ENCODE data around the gene PLAGL2. TPM values are rescaled to one million over a fixed set of nuclear protein-coding genes. Genes with fewer than 3 reads are reported as not detected.

The PLAGL2 gene
- total and polyA plus RNA-seq, 2 experiments from 2014 or later = 13.2 to 28.2 TPM

DNA sequence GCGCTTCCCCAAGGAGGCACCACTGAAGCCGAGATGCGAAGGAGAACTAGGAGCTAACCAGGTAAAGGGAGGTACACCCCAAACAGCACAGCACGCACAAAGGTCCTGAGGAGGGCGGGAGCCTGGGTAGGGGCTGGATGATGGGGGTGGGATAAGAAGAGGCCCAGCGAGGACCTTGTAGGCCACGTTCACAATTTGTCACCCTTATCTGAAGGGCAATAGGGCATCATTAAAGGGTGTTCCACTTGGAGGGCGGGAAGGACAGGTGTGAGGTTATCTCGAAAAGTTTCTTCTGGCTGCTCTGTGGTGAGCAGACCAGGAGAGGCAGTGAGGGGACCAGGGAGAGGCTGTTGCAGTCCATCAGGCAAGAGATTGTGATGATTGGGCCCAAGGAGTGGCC lies 25.7 kb upstream of the PLAGL2 start:
- DNase-seq (ENCODE audit: low spot score) (no peak), ATAC-seq (no peak)
- Histone ChIP-seq H4K20me1 (replicated peaks; ENCODE audit: insufficient read depth) (peaks cover 10% of the 10 kb centered on the region), H2AFZ (no peak overlapping the region), H3K4me3 (no peak overlapping the region), H3K79me2 (replicated peaks; ENCODE audit: insufficient read depth) (no peaks in the 10 kb centered on the region), H3K4me2 (no peak overlapping the region), H3K36me3 (ENCODE audit: insufficient read depth) (peaks cover 36% of the 10 kb centered on the region), H3K27me3 (ENCODE audit: insufficient read depth) (no peaks in the 10 kb centered on the region), H3K4me1 (ENCODE audit: insufficient read depth) (no peaks in the 10 kb centered on the region), H3F3A (replicated peaks; ENCODE audit: low read depth) (peaks cover 13% of the 10 kb centered on the region; the same call in 1 of the 2 replicates), H3K9me2 (ENCODE audit: insufficient read depth) (no peaks in the 10 kb centered on the region), H3K27ac (ENCODE audit: low read depth) (no peak overlapping the region)
- Mint-ChIP-seq H3K27ac (no peak overlapping the region), H3K4me3 (no peak overlapping the region), H3K9me3 (no peaks in the 10 kb centered on the region), H3K27me3 (ENCODE audit: insufficient read depth, low read depth, poor library complexity) (no peaks in the 10 kb centered on the region), H3K4me1 (no peaks in the 10 kb centered on the region), H3K36me3 (ENCODE audit: low read depth) (peaks cover 53% of the 10 kb centered on the region)
- TF ChIP-seq STAT1 (IDR thresholded peaks at IDR 0.05; ENCODE audit: unreplicated experiment) (no peak), JUNB (IDR thresholded peaks at IDR 0.05; ENCODE audit: unreplicated experiment) (no peak), POLR2AphosphoS5 (IDR thresholded peaks at IDR 0.05; ENCODE audit: low read depth) (no peak), CREB1 (CRISPR knock-in tag; IDR thresholded peaks at IDR 0.05; ENCODE audit: low read depth) (no peak), ZNF331 (CRISPR knock-in tag; IDR thresholded peaks at IDR 0.05; ENCODE audit: low read depth) (no peak), EZH2phosphoT487 (IDR thresholded peaks at IDR 0.05; ENCODE audit: unreplicated experiment) (no peak), NANOG (IDR thresholded peaks at IDR 0.05; ENCODE audit: borderline replicate concordance) (no peak), ZNF114 (CRISPR knock-in tag; IDR thresholded peaks at IDR 0.05) (no peak), EZH2 (IDR thresholded peaks at IDR 0.05; ENCODE audit: low read depth, unreplicated experiment) (no peak)
- TF ChIP-seq, protein P1, sequence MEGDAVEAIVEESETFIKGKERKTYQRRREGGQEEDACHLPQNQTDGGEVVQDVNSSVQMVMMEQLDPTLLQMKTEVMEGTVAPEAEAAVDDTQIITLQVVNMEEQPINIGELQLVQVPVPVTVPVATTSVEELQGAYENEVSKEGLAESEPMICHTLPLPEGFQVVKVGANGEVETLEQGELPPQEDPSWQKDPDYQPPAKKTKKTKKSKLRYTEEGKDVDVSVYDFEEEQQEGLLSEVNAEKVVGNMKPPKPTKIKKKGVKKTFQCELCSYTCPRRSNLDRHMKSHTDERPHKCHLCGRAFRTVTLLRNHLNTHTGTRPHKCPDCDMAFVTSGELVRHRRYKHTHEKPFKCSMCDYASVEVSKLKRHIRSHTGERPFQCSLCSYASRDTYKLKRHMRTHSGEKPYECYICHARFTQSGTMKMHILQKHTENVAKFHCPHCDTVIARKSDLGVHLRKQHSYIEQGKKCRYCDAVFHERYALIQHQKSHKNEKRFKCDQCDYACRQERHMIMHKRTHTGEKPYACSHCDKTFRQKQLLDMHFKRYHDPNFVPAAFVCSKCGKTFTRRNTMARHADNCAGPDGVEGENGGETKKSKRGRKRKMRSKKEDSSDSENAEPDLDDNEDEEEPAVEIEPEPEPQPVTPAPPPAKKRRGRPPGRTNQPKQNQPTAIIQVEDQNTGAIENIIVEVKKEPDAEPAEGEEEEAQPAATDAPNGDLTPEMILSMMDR (conservative IDR thresholded peaks at IDR 0.05; ENCODE audit: low read depth in 2 of 2) = no peak
- TF ChIP-seq, protein P2, sequence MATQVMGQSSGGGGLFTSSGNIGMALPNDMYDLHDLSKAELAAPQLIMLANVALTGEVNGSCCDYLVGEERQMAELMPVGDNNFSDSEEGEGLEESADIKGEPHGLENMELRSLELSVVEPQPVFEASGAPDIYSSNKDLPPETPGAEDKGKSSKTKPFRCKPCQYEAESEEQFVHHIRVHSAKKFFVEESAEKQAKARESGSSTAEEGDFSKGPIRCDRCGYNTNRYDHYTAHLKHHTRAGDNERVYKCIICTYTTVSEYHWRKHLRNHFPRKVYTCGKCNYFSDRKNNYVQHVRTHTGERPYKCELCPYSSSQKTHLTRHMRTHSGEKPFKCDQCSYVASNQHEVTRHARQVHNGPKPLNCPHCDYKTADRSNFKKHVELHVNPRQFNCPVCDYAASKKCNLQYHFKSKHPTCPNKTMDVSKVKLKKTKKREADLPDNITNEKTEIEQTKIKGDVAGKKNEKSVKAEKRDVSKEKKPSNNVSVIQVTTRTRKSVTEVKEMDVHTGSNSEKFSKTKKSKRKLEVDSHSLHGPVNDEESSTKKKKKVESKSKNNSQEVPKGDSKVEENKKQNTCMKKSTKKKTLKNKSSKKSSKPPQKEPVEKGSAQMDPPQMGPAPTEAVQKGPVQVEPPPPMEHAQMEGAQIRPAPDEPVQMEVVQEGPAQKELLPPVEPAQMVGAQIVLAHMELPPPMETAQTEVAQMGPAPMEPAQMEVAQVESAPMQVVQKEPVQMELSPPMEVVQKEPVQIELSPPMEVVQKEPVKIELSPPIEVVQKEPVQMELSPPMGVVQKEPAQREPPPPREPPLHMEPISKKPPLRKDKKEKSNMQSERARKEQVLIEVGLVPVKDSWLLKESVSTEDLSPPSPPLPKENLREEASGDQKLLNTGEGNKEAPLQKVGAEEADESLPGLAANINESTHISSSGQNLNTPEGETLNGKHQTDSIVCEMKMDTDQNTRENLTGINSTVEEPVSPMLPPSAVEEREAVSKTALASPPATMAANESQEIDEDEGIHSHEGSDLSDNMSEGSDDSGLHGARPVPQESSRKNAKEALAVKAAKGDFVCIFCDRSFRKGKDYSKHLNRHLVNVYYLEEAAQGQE (IDR thresholded peaks at IDR 0.05; ENCODE audit: unreplicated experiment) = no peak
- TF ChIP-seq, protein P3, sequence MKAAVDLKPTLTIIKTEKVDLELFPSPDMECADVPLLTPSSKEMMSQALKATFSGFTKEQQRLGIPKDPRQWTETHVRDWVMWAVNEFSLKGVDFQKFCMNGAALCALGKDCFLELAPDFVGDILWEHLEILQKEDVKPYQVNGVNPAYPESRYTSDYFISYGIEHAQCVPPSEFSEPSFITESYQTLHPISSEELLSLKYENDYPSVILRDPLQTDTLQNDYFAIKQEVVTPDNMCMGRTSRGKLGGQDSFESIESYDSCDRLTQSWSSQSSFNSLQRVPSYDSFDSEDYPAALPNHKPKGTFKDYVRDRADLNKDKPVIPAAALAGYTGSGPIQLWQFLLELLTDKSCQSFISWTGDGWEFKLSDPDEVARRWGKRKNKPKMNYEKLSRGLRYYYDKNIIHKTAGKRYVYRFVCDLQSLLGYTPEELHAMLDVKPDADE (IDR thresholded peaks at IDR 0.05) = no peak
- TF ChIP-seq, protein P4, sequence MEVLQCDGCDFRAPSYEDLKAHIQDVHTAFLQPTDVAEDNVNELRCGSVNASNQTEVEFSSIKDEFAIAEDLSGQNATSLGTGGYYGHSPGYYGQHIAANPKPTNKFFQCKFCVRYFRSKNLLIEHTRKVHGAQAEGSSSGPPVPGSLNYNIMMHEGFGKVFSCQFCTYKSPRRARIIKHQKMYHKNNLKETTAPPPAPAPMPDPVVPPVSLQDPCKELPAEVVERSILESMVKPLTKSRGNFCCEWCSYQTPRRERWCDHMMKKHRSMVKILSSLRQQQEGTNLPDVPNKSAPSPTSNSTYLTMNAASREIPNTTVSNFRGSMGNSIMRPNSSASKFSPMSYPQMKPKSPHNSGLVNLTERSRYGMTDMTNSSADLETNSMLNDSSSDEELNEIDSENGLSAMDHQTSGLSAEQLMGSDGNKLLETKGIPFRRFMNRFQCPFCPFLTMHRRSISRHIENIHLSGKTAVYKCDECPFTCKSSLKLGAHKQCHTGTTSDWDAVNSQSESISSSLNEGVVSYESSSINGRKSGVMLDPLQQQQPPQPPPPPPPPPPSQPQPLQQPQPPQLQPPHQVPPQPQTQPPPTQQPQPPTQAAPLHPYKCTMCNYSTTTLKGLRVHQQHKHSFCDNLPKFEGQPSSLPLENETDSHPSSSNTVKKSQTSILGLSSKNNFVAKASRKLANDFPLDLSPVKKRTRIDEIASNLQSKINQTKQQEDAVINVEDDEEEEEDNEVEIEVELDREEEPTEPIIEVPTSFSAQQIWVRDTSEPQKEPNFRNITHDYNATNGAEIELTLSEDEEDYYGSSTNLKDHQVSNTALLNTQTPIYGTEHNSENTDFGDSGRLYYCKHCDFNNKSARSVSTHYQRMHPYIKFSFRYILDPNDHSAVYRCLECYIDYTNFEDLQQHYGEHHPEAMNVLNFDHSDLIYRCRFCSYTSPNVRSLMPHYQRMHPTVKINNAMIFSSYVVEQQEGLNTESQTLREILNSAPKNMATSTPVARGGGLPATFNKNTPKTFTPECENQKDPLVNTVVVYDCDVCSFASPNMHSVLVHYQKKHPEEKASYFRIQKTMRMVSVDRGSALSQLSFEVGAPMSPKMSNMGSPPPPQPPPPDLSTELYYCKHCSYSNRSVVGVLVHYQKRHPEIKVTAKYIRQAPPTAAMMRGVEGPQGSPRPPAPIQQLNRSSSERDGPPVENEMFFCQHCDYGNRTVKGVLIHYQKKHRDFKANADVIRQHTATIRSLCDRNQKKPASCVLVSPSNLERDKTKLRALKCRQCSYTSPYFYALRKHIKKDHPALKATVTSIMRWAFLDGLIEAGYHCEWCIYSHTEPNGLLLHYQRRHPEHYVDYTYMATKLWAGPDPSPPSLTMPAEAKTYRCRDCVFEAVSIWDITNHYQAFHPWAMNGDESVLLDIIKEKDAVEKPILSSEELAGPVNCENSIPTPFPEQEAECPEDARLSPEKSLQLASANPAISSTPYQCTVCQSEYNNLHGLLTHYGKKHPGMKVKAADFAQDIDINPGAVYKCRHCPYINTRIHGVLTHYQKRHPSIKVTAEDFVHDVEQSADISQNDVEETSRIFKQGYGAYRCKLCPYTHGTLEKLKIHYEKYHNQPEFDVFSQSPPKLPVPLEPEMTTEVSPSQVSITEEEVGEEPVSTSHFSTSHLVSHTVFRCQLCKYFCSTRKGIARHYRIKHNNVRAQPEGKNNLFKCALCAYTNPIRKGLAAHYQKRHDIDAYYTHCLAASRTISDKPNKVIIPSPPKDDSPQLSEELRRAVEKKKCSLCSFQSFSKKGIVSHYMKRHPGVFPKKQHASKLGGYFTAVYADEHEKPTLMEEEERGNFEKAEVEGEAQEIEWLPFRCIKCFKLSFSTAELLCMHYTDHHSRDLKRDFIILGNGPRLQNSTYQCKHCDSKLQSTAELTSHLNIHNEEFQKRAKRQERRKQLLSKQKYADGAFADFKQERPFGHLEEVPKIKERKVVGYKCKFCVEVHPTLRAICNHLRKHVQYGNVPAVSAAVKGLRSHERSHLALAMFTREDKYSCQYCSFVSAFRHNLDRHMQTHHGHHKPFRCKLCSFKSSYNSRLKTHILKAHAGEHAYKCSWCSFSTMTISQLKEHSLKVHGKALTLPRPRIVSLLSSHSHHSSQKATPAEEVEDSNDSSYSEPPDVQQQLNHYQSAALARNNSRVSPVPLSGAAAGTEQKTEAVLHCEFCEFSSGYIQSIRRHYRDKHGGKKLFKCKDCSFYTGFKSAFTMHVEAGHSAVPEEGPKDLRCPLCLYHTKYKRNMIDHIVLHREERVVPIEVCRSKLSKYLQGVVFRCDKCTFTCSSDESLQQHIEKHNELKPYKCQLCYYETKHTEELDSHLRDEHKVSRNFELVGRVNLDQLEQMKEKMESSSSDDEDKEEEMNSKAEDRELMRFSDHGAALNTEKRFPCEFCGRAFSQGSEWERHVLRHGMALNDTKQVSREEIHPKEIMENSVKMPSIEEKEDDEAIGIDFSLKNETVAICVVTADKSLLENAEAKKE (CRISPR knock-in tag; IDR thresholded peaks at IDR 0.05) = no peak

Data from GM23338 (cell line).